ENCODE data around the gene SYT14.

DNA sequence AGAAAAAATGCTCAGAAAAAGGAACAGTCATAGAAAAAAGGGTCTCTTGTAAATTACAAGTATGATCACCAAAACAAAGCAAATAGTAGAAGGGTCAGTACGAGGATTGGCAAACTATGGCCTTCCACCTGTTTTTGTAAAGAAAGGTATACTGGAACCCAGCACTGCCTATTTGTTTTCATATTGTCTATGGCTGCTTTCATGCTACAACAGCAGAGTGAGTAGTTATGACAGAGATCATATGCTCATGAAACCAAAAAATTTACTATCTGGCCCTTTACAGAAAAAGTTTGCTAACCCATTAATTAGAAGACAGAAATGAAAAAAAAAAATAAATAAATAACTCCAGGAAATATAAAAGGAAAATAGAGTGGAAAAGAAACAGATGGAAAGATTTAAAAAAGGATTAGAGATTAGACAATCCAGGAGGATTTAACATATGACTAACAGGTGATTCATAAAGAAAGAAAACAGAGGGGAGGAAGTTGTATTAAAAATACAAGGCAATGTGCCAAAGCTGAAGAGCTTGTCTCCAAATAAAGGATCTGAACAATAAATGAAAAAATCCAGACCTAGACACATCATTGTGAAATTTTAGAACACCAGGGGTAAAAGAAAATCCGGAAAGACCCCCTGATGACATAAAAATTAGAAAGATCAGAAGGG lies 186.0 kb downstream of the SYT14 start:
- TF ChIP-seq CTCF (IDR thresholded peaks at IDR 0.05; ENCODE audit: borderline replicate concordance, extremely low read depth, low read length, poor library complexity, severe bottlenecking): no peak
- TF ChIP-seq EZH2 (IDR thresholded peaks at IDR 0.05; ENCODE audit: borderline replicate concordance, low read depth, low read length, severe bottlenecking): no peak
